HG03025 (cell line): ENCODE results near the gene RASSF8.
A peak's percentile ranks its signal among the peaks of the same experiment; 100 is the strongest.

ENCODE experiments used
- ATAC-seq: cut with Tn5 transposase; IDR thresholded peaks from one replicate; pipeline ENCODE4 v1.9.1; 2021; ENCODE audit warnings: mild to moderate bottlenecking, moderate library complexity; ENCODE audit not compliant: unreplicated experiment, low FRiP score

The RASSF8 gene

GRCh38 chr12:26100666-26101349, 142.3 kb downstream of the RASSF8 start:
- no peak for ATAC-seq

GRCh38 chr12:26101350-26101734, 142.9 kb downstream of the RASSF8 start:
- ATAC-seq: no peak

- ATAC-seq: no peak
These were observed 143.3 kb downstream of the RASSF8 start for GRCh38 chr12:26101763-26102162.

- no peak for ATAC-seq
These were observed 144.5 kb downstream of the RASSF8 start for GRCh38 chr12:26102953-26103352.

- no peak for ATAC-seq
These were observed 147.9 kb downstream of the RASSF8 start for GRCh38 chr12:26106347-26106746.

- no peak for ATAC-seq
These were observed 150.4 kb downstream of the RASSF8 start for GRCh38 chr12:26108915-26109314.

- ATAC-seq: no peak
These were observed 150.9 kb downstream of the RASSF8 start for GRCh38 chr12:26109343-26109881.

GRCh38 chr12:26112232-26112631, 153.8 kb downstream of the RASSF8 start:
- ATAC-seq: no peak

- no peak for ATAC-seq
These were observed 154.2 kb downstream of the RASSF8 start for GRCh38 chr12:26112703-26113147.

GRCh38 chr12:26113181-26113654, 154.7 kb downstream of the RASSF8 start:
- no peak for ATAC-seq

GRCh38 chr12:26113853-26114719, 155.6 kb downstream of the RASSF8 start:
- ATAC-seq: peak; percentile 55

GRCh38 chr12:26114720-26115401, 156.4 kb downstream of the RASSF8 start:
- ATAC-seq: no peak

- no peak for ATAC-seq
These were observed 158.6 kb downstream of the RASSF8 start for GRCh38 chr12:26116829-26117715.

GRCh38 chr12:26118308-26118707, 159.8 kb downstream of the RASSF8 start:
- ATAC-seq: no peak

- ATAC-seq: no peak
These were observed 161.0 kb downstream of the RASSF8 start for GRCh38 chr12:26119391-26119989.

- no peak for ATAC-seq
These were observed 162.2 kb downstream of the RASSF8 start for GRCh38 chr12:26120561-26121274.

GRCh38 chr12:26121323-26122060, 163.0 kb downstream of the RASSF8 start:
- no peak for ATAC-seq

GRCh38 chr12:26122061-26122680, 163.7 kb downstream of the RASSF8 start:
- no peak for ATAC-seq
